Neural cell (in vitro differentiated cells): ENCODE measurements around the gene MLST8. TPM values are rescaled to one million over a fixed set of nuclear protein-coding genes. Genes with fewer than 3 reads are reported as not detected.

Source experiments
- H2AFZ ChIP-seq: fragments of 200-600, 300-800 bp; sonication (generic), shearing (Covaris generic); 2 replicates; pipeline ENCODE4 v1.6.0; 2014; ENCODE audit warnings: low read depth, mild to moderate bottlenecking, antibody characterized with exemption, low read length, moderate library complexity
- H3F3A ChIP-seq: fragments of 200-600 bp; shearing (Covaris generic); 2 replicates; pipeline ENCODE4 v1.6.1; 2016; ENCODE audit warnings: mild to moderate bottlenecking, moderate library complexity, mixed read lengths, antibody characterized with exemption, low read length; ENCODE audit not compliant: insufficient read depth, poor library complexity, severe bottlenecking
- H3K27ac ChIP-seq: fragments of 200-600, 300-800 bp; sonication (generic), shearing (Covaris generic); 2 replicates; pipeline ENCODE4 v1.5.1; 2014; ENCODE audit warnings: mild to moderate bottlenecking, low read length, moderate library complexity
- H3K27me3 ChIP-seq: fragments of 300-800, 200-600 bp; sonication (generic), shearing (Covaris generic); 2 replicates; pipeline ENCODE4 v1.6.0; 2014; ENCODE audit warnings: mild to moderate bottlenecking, low read depth, low read length, moderate library complexity; ENCODE audit not compliant: insufficient read depth
- H3K36me3 ChIP-seq: fragments of 300-800, 200-600 bp; sonication (generic), shearing (Covaris generic); 2 replicates; pipeline ENCODE4 v1.5.1; 2014; ENCODE audit warnings: mild to moderate bottlenecking, antibody characterized with exemption, low read length, moderate library complexity; ENCODE audit not compliant: insufficient read depth
- H3K4me2 ChIP-seq: fragments of 300-800, 200-600 bp; sonication (generic), shearing (Covaris generic); 2 replicates; pipeline ENCODE4 v1.6.0; 2014; ENCODE audit warnings: mild to moderate bottlenecking, low read length
- H3K4me3 ChIP-seq: fragments of 300-800, 200-600 bp; sonication (generic), shearing (Covaris generic); 2 replicates; pipeline ENCODE4 v1.5.1; 2014; ENCODE audit warnings: mild to moderate bottlenecking, low read length, moderate library complexity
- H3K79me2 ChIP-seq: fragments of 200-600 bp; shearing (Covaris generic); replicated peaks from 2 replicates; pipeline ENCODE4 v1.6.0; 2014; ENCODE audit warnings: mild to moderate bottlenecking, low read length, moderate library complexity; ENCODE audit not compliant: insufficient read depth
- H3K9ac ChIP-seq: fragments of 300-800, 200-600 bp; sonication (generic), shearing (Covaris generic); 2 replicates; pipeline ENCODE4 v1.6.1; 2016; ENCODE audit warnings: mild to moderate bottlenecking, low read length, mixed read lengths
- H3K9me2 ChIP-seq: fragments of 200-600 bp; shearing (Covaris generic); 2 replicates; pipeline ENCODE4 v1.6.1; 2016; ENCODE audit warnings: mild to moderate bottlenecking, low read length, mixed read lengths; ENCODE audit not compliant: insufficient read depth
- H3K9me3 ChIP-seq: fragments of 200-600, 300-800 bp; sonication (generic), shearing (Covaris generic); 2 replicates; pipeline ENCODE4 v1.6.1; 2016; ENCODE audit warnings: mild to moderate bottlenecking, mixed run types, low read length, moderate library complexity, mixed read lengths
- H4K20me1 ChIP-seq: fragments of 200-600 bp; shearing (Covaris generic); 2 replicates; pipeline ENCODE4 v1.6.1; 2016; ENCODE audit warnings: mild to moderate bottlenecking, mixed run types; ENCODE audit not compliant: insufficient read depth
- EP300 ChIP-seq: fragments of 450-650 bp; conservative IDR thresholded peaks from 2 replicates; pipeline ENCODE4 v1.6.1; 2014; ENCODE audit warnings: antibody characterized with exemption, mild to moderate bottlenecking, moderate library complexity; ENCODE audit not compliant: poor library complexity, severe bottlenecking
- EZH2 ChIP-seq: fragments of 200-600, 300-800 bp; shearing (Covaris generic), sonication (generic); IDR thresholded peaks from 2 replicates; pipeline ENCODE4 v1.6.1; 2014; ENCODE audit warnings: antibody characterized with exemption, low read length, borderline replicate concordance, mild to moderate bottlenecking; ENCODE audit not compliant: insufficient read depth, poor library complexity, severe bottlenecking
- MXI1 ChIP-seq: fragments of 450-650 bp; conservative IDR thresholded peaks from 2 replicates; pipeline ENCODE4 v1.6.1; 2014; ENCODE audit warnings: antibody characterized with exemption, mild to moderate bottlenecking; ENCODE audit not compliant: poor library complexity, severe bottlenecking
- POLR2AphosphoS5 ChIP-seq: IDR thresholded peaks from 2 replicates; pipeline ENCODE4 v1.6.1; 2012
- RAD21 ChIP-seq: fragments of 450-650 bp; conservative IDR thresholded peaks from 2 replicates; pipeline ENCODE4 v1.6.1; 2014; ENCODE audit warnings: antibody characterized with exemption, mild to moderate bottlenecking, moderate library complexity
- REST ChIP-seq: IDR thresholded peaks from 2 replicates; pipeline ENCODE4 v1.6.1; 2012; ENCODE audit warnings: borderline replicate concordance
- SMC3 ChIP-seq: fragments of 450-650 bp; conservative IDR thresholded peaks from 2 replicates; pipeline ENCODE4 v1.6.1; 2014; ENCODE audit warnings: antibody characterized with exemption, mild to moderate bottlenecking, moderate library complexity; ENCODE audit not compliant: poor library complexity
- TAF1 ChIP-seq: IDR thresholded peaks from 2 replicates; pipeline ENCODE4 v1.6.1; 2012; ENCODE audit warnings: low read depth
- polyA plus RNA-seq: library from polyadenylated mRNA; depleted of rRNA; stranded (reverse); fragments of >200 nt; gene quantifications from 2 replicates; pipeline ENCODE4 v1.2.3, GENCODE V29; 2014
- TF ChIP-seq, protein P1 (sequence below): fragments of 450-650 bp; IDR thresholded peaks from 2 replicates; pipeline ENCODE4 v1.5.1; 2014; ENCODE audit warnings: antibody characterized with exemption, mild to moderate bottlenecking, moderate library complexity; ENCODE audit not compliant: poor library complexity, severe bottlenecking

The MLST8 gene
- polyA plus RNA-seq, 1 donor from 2014 or later = 13.5 TPM

- H3K36me3 ChIP-seq = peaks cover 6% of the 10 kb centered on the region
- H3K9ac ChIP-seq = no peak overlapping the region
- no peaks in the 10 kb centered on the region for H3F3A ChIP-seq
- no peaks in the 10 kb centered on the region for H4K20me1 ChIP-seq
- H3K4me3 ChIP-seq = no peak overlapping the region
- no peaks in the 10 kb centered on the region for H3K9me3 ChIP-seq
- no peak overlapping the region for H3K4me2 ChIP-seq
- no peaks in the 10 kb centered on the region for H3K9me2 ChIP-seq
- H3K79me2 ChIP-seq = peaks cover 6% of the 10 kb centered on the region
- no peak overlapping the region for H2AFZ ChIP-seq
- H3K27ac ChIP-seq = no peak overlapping the region
- no peak for TF ChIP-seq TAF1
- no peak for TF ChIP-seq SMC3
- no peak for TF ChIP-seq RAD21
- no peak for TF ChIP-seq EP300
- TF ChIP-seq REST = no peak
- TF ChIP-seq POLR2AphosphoS5 = no peak
- no peak for TF ChIP-seq MXI1
- no peaks in the 10 kb centered on the region for H3K27me3 ChIP-seq
Observed at GRCh38 chr16:2211923-2212347, 6.7 kb downstream of the MLST8 start.

GRCh38 chr16:2212362-2213324, 7.4 kb downstream of the MLST8 start:
- Histone ChIP-seq H2AFZ (no peak overlapping the region), H3K36me3 (peaks cover 6% of the 10 kb centered on the region), H3K9me2 (no peaks in the 10 kb centered on the region), H3F3A (no peaks in the 10 kb centered on the region), H3K79me2 (peaks cover 6% of the 10 kb centered on the region), H3K27ac (no peak overlapping the region), H3K9me3 (no peaks in the 10 kb centered on the region), H3K4me3 (peak overlapping the region; percentile 86), H3K4me2 (peak overlapping the region; percentile 91), H3K9ac (peak overlapping the region; percentile 65), H3K27me3 (no peaks in the 10 kb centered on the region), H4K20me1 (no peaks in the 10 kb centered on the region)
- no peak for TF ChIP-seq POLR2AphosphoS5

DNA sequence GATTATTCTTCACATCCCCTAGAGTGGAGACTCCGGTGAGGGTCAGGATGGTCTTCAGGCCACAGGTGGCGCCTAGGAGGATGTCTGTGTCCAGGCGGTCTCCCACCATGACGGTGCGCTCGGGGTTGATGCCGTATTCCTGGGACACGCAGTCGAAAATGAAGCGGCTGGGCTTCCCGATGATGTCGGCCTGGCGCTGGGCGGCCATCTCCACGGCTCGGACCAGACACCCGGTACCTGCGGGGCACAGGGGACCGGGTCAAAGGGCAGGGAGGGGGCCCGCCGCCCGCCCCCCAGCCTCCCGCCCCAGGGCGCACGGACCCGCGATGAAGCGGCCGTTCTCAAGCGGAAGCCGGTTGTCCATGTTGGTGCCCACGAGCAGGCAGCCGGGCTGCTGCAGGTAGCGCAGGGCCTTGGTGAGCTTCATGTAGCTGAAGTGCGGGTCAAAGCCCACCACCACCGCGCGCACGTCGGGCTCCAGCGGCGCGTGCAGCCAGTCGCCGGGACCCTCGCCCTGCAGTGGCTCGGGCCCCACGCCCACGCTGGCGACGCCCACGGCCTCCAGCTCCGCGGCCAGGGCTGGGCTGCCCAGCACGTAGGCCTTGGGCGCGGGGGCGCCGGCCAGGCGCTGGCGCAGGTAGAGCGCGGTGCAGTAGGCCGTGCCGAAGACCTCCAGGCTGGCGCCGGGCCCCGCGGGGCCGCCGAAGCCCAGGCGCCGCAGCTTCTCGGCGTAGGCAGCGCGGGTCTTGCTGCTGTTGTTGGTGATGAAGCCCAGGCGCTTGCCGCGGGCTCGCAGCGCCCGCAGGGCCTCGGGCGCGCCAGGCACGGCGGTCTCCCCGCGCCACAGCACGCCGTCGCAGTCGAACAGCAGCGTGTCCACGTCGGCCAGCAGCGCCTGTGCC, 8.8 kb downstream of the MLST8 start:
- H4K20me1 ChIP-seq = no peaks in the 10 kb centered on the region
- H3K9ac ChIP-seq = peak overlapping the region; percentile 65
- peaks cover 6% of the 10 kb centered on the region for H3K79me2 ChIP-seq
- no peaks in the 10 kb centered on the region for H3K9me3 ChIP-seq
- H3F3A ChIP-seq = no peaks in the 10 kb centered on the region
- no peaks in the 10 kb centered on the region for H3K9me2 ChIP-seq
- no peak overlapping the region for H2AFZ ChIP-seq
- TF ChIP-seq MXI1 (no peak), RAD21 (peak; percentile 9), EP300 (no peak), REST (no peak), POLR2AphosphoS5 (no peak), TAF1 (no peak), EZH2 (no peak)
- TF ChIP-seq, protein P1, sequence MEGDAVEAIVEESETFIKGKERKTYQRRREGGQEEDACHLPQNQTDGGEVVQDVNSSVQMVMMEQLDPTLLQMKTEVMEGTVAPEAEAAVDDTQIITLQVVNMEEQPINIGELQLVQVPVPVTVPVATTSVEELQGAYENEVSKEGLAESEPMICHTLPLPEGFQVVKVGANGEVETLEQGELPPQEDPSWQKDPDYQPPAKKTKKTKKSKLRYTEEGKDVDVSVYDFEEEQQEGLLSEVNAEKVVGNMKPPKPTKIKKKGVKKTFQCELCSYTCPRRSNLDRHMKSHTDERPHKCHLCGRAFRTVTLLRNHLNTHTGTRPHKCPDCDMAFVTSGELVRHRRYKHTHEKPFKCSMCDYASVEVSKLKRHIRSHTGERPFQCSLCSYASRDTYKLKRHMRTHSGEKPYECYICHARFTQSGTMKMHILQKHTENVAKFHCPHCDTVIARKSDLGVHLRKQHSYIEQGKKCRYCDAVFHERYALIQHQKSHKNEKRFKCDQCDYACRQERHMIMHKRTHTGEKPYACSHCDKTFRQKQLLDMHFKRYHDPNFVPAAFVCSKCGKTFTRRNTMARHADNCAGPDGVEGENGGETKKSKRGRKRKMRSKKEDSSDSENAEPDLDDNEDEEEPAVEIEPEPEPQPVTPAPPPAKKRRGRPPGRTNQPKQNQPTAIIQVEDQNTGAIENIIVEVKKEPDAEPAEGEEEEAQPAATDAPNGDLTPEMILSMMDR = no peak
- H3K36me3 ChIP-seq = no peaks in the 10 kb centered on the region
- H3K4me2 ChIP-seq = peak overlapping the region; percentile 91
- H3K27ac ChIP-seq = no peak overlapping the region
- peak overlapping the region; percentile 86 for H3K4me3 ChIP-seq
- H3K27me3 ChIP-seq = no peaks in the 10 kb centered on the region
